GM23338 (cell line): Measurements from ENCODE around the gene ZNF385C. TPM values are rescaled to one million over a fixed set of nuclear protein-coding genes. Genes with fewer than 3 reads are reported as not detected.

Source experiments
- ATAC-seq: fragments of 200-7000 bp; cut with Tn5 transposase; 3 replicates; pipeline ENCODE4 v1.9.1; 2020
- DNase-seq: peaks from one replicate; pipeline ENCODE4 v3.0.0-alpha.2; 2015; ENCODE audit warnings: low spot score
- H2AFZ ChIP-seq: fragments of 200-600 bp; sonication (generic); 2 replicates; pipeline ENCODE4 v1.8.0; 2016; ENCODE audit warnings: antibody characterized with exemption, mild to moderate bottlenecking, moderate library complexity
- H3F3A ChIP-seq: fragments of 200-600 bp; sonication (generic); replicated peaks from 2 replicates; pipeline ENCODE4 v1.8.0; 2017; ENCODE audit warnings: antibody characterized with exemption, mixed run types, low read depth
- H3K27ac ChIP-seq: fragments of 200-600 bp; sonication (generic); 2 replicates; pipeline ENCODE4 v1.6.1; 2016; ENCODE audit warnings: low read depth
- H3K27me3 ChIP-seq: fragments of 200-600 bp; sonication (generic); 2 replicates; pipeline ENCODE4 v1.8.0; 2016; ENCODE audit warnings: mild to moderate bottlenecking, mixed run types, moderate library complexity; ENCODE audit not compliant: insufficient read depth
- H3K36me3 ChIP-seq: fragments of 200-600 bp; sonication (generic); 2 replicates; pipeline ENCODE4 v1.8.0; 2016; ENCODE audit warnings: mild to moderate bottlenecking; ENCODE audit not compliant: insufficient read depth
- H3K4me1 ChIP-seq: fragments of 200-600 bp; sonication (generic); 2 replicates; pipeline ENCODE4 v1.8.0; 2016; ENCODE audit warnings: mild to moderate bottlenecking, moderate library complexity; ENCODE audit not compliant: insufficient read depth
- H3K4me2 ChIP-seq: fragments of 200-600 bp; sonication (generic); 2 replicates; pipeline ENCODE4 v1.7.1; 2017; ENCODE audit warnings: mixed run types
- H3K4me3 ChIP-seq: fragments of 200-600 bp; sonication (generic); 2 replicates; pipeline ENCODE4 v1.6.1; 2016; ENCODE audit warnings: mixed run types
- H3K79me2 ChIP-seq: fragments of 200-600 bp; sonication (generic); replicated peaks from 2 replicates; pipeline ENCODE4 v1.8.0; 2017; ENCODE audit warnings: mild to moderate bottlenecking; ENCODE audit not compliant: insufficient read depth
- H3K9me2 ChIP-seq: fragments of 200-600 bp; sonication (generic); 2 replicates; pipeline ENCODE4 v1.8.0; 2017; ENCODE audit not compliant: insufficient read depth
- H4K20me1 ChIP-seq: fragments of 200-600 bp; sonication (generic); replicated peaks from 2 replicates; pipeline ENCODE4 v1.8.0; 2017; ENCODE audit warnings: mild to moderate bottlenecking; ENCODE audit not compliant: insufficient read depth
- H3K27ac Mint-ChIP-seq: 2 replicates; pipeline ENCODE4 v1.8.0; 2020; ENCODE audit warnings: inconsistent platforms, mild to moderate bottlenecking, moderate library complexity, mixed read lengths
- H3K27me3 Mint-ChIP-seq: 3 replicates; pipeline ENCODE4 v1.8.0; 2022; ENCODE audit warnings: low read depth, mild to moderate bottlenecking, moderate library complexity, mixed read lengths, inconsistent platforms; ENCODE audit not compliant: insufficient read depth, poor library complexity
- H3K36me3 Mint-ChIP-seq: 3 replicates; pipeline ENCODE4 v1.8.0; 2021; ENCODE audit warnings: low read depth, mild to moderate bottlenecking, inconsistent platforms, moderate library complexity, mixed read lengths
- H3K4me1 Mint-ChIP-seq: 3 replicates; pipeline ENCODE4 v1.8.0; 2020; ENCODE audit warnings: mild to moderate bottlenecking, inconsistent platforms, mixed read lengths
- H3K4me3 Mint-ChIP-seq: 3 replicates; pipeline ENCODE4 v1.8.0; 2021; ENCODE audit warnings: moderate library complexity, mild to moderate bottlenecking, inconsistent platforms, mixed read lengths
- H3K9me3 Mint-ChIP-seq: 3 replicates; pipeline ENCODE4 v1.8.0; 2020; ENCODE audit warnings: moderate library complexity, mild to moderate bottlenecking, inconsistent platforms, mixed read lengths
- CTCF ChIP-seq, 2 experiments: fragments of 200-600 bp in 1 of 2; sonication (generic) in 1 of 2; conservative IDR thresholded peaks; 2 replicates each; pipeline versions ENCODE4 v1.5.1 to v1.6.1; 2016 to 2017; ENCODE audit warnings: antibody characterized with exemption in 2 of 2, low read depth in 2 of 2, mild to moderate bottlenecking in 2 of 2, moderate library complexity in 1 of 2
- EZH2 ChIP-seq: fragments of 200-600 bp; sonication (generic); IDR thresholded peaks from one replicate; pipeline ENCODE4 v1.8.0; 2017; ENCODE audit warnings: antibody characterized with exemption, mild to moderate bottlenecking, low read depth; ENCODE audit not compliant: unreplicated experiment
- polyA plus RNA-seq: library from polyadenylated mRNA; unstranded; fragments of >200 nt; fragmentation: Nextera tagmentation; extraction: Ambion mirVana; gene quantifications from 2 replicates; pipeline ENCODE4 v1.2.1, GENCODE V29; 2016
- total RNA-seq: library from RNA; depleted of rRNA; stranded (reverse); fragments of >200 nt; shearing (Covaris generic); gene quantifications from 2 replicates; pipeline ENCODE4 v1.2.3, GENCODE V29; 2014

The ZNF385C gene
- total and polyA plus RNA-seq, 2 experiments from 2014 or later, result 1.9 to 3.1 TPM

- no peak overlapping the region for H3K4me2 ChIP-seq
- H3K27me3 ChIP-seq, result no peaks in the 10 kb centered on the region
- TF ChIP-seq EZH2, result no peak
- peak; percentile 27 to 36; a peak in 3 of 4 replicates for TF ChIP-seq CTCF (conservative IDR thresholded peaks at IDR 0.05; ENCODE audit: low read depth in 2 of 2)
- H3F3A ChIP-seq, result 0 out of 2 replicates have a peak, but pooled peaks cover 3% of the 10 kb centered on the region
- no peaks in the 10 kb centered on the region; the same call in 2 of the 3 replicates for H3K9me3 Mint-ChIP-seq
- H3K27ac Mint-ChIP-seq, result no peak overlapping the region
- H2AFZ ChIP-seq, result no peak overlapping the region
- ATAC-seq (peak; percentile 79), DNase-seq (peak; percentile 25)
- 0 out of 2 replicates have a peak, but pooled peaks cover 2% of the 10 kb centered on the region for H3K4me1 ChIP-seq
- peaks cover 12% of the 10 kb centered on the region for H4K20me1 ChIP-seq
- H3K4me1 Mint-ChIP-seq, result peaks cover 21% of the 10 kb centered on the region
- H3K27ac ChIP-seq, result 0 out of 2 replicates have a peak overlapping the region, but pooled peaks have one; percentile 14
- peaks cover 13% of the 10 kb centered on the region for H3K27me3 Mint-ChIP-seq
- H3K36me3 ChIP-seq, result peaks cover 3% of the 10 kb centered on the region
- H3K36me3 Mint-ChIP-seq, result peaks cover 51% of the 10 kb centered on the region
- no peak overlapping the region for H3K4me3 Mint-ChIP-seq
- no peak overlapping the region for H3K4me3 ChIP-seq
- H3K79me2 ChIP-seq, result peaks cover 39% of the 10 kb centered on the region
- H3K9me2 ChIP-seq, result no peaks in the 10 kb centered on the region
These were observed 32.1 kb upstream of the ZNF385C start for GRCh38 chr17:42130310-42130936.

- Mint-ChIP-seq H3K27me3 (peaks cover 13% of the 10 kb centered on the region), H3K4me1 (peaks cover 19% of the 10 kb centered on the region), H3K27ac (no peak overlapping the region), H3K36me3 (peaks cover 60% of the 10 kb centered on the region), H3K9me3 (no peaks in the 10 kb centered on the region; the same call in 2 of the 3 replicates), H3K4me3 (no peak overlapping the region)
- H3K4me2 ChIP-seq, result no peak overlapping the region
- H3K79me2 ChIP-seq, result peaks cover 28% of the 10 kb centered on the region
- peaks cover 4% of the 10 kb centered on the region for H4K20me1 ChIP-seq
- no peaks in the 10 kb centered on the region for H3K9me2 ChIP-seq
- H3F3A ChIP-seq, result no peaks in the 10 kb centered on the region
- H3K4me1 ChIP-seq, result 0 out of 2 replicates have a peak, but pooled peaks cover 2% of the 10 kb centered on the region
- DNase-seq, result no peak
- H2AFZ ChIP-seq, result no peak overlapping the region
- H3K27ac ChIP-seq, result no peak overlapping the region
- no peak for ATAC-seq
- no peaks in the 10 kb centered on the region for H3K27me3 ChIP-seq
- no peak for TF ChIP-seq CTCF (conservative IDR thresholded peaks at IDR 0.05; ENCODE audit: low read depth in 2 of 2)
- peaks cover 3% of the 10 kb centered on the region for H3K36me3 ChIP-seq
- no peak overlapping the region for H3K4me3 ChIP-seq
These were observed 31.0 kb upstream of the ZNF385C start for GRCh38 chr17:42129109-42129837.
